Gastrocnemius medialis (tissue), 4 donors: ENCODE measurements around the gene IRF2BP2.

ENCODE experiments used
- CTCF ChIP-seq, 5 experiments: fragments of 450-650 bp in 3 of 5; fragments of 200-600 bp in 2 of 5; sonication (generic) in 2 of 5; IDR thresholded peaks in 4 of 5; conservative IDR thresholded peaks in 1 of 5; 1 replicate in 4 of 5; 2 replicates in 1 of 5; pipeline ENCODE4 v1.5.1; 2016 to 2019; ENCODE audit warnings: antibody characterized with exemption in 5 of 5, mild to moderate bottlenecking in 3 of 5, moderate library complexity in 3 of 5
- POLR2A ChIP-seq, 2 donors: fragments of 450-650 bp; IDR thresholded peaks; one replicate each; pipeline ENCODE4 v1.6.1; 2017; ENCODE audit warnings: antibody characterized with exemption in 2 of 2, mild to moderate bottlenecking in 2 of 2, moderate library complexity in 2 of 2

GRCh38 chr1:234649432-234650081 is 39.6 kb upstream of the IRF2BP2 start:
- TF ChIP-seq POLR2A (IDR thresholded peaks at IDR 0.05) (no peak), CTCF (IDR thresholded peaks at IDR 0.05 in 4 of 5, conservative IDR thresholded peaks at IDR 0.05 in 1 of 5) (no peak)
